Measurements from ENCODE around the gene IPO9. TPM values are rescaled to one million over a fixed set of nuclear protein-coding genes. Genes with fewer than 3 reads are reported as not detected.
A peak's percentile ranks its signal among the peaks of the same experiment; 100 is the strongest.

Gene IPO9
- total and polyA plus RNA-seq, 2 donors from 2014 or later, result 21.6 to 39.7 TPM

DNA sequence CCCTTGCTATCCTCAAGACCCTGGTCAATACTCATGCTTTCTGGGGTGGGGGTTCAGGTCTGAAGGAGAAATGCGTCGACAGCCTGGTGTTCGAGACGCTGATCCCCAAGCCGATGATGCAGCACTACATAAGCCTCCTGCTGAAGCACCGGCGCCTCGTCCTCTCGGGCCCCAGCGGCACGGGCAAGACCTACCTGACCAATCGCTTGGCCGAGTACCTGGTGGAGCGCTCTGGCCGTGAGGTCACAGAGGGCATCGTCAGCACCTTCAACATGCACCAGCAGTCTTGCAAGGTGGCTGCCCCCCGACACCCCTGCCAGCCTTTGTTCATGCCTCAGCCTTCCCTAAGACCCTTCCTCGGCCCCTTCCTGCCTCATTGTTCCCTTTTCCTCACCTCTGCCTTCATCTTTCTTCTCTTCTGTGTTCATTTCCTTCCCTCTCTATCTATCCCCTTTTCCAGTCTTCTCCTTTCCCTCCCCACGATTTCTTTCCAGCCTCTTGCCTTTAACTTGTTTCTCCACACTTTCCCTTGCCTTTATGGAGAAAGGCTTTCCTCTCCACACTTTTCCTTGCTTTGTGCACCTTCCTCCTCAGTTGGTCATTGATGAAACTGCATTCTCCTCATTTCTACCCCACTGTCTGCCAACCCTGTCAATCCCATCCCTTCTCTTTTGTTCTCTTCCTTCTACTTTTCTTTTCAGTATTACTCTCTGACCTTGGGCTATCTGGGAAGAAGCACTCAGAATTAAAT, 18.3 kb upstream of the IPO9 start:
- H3K36me3 ChIP-seq (ENCODE audit: control insufficient read depth in 2 of 3, insufficient read depth in 3 of 3, low read length in 3 of 3), result peaks cover 0 to 17% (median 4%) of the 10 kb centered on the region in 3 donors
- no peak overlapping the region for H3K9ac ChIP-seq (ENCODE audit: low read length in 3 of 3)
- no peaks in the 10 kb centered on the region for H3K9me3 ChIP-seq (ENCODE audit: control insufficient read depth in 2 of 3, insufficient read depth in 1 of 3, low read length in 3 of 3)
- H3K4me3 ChIP-seq (ENCODE audit: low read length in 3 of 3), result no peak overlapping the region
- H3K27ac ChIP-seq (ENCODE audit: low read depth in 2 of 2, low read length in 2 of 2), result no peak overlapping the region
- no peaks in the 10 kb centered on the region for H3K4me1 ChIP-seq (ENCODE audit: control insufficient read depth in 2 of 3, insufficient read depth in 2 of 3, low read depth in 1 of 3, low read length in 3 of 3)
- FAIRE-seq, result no peak
- TF ChIP-seq, protein P1, sequence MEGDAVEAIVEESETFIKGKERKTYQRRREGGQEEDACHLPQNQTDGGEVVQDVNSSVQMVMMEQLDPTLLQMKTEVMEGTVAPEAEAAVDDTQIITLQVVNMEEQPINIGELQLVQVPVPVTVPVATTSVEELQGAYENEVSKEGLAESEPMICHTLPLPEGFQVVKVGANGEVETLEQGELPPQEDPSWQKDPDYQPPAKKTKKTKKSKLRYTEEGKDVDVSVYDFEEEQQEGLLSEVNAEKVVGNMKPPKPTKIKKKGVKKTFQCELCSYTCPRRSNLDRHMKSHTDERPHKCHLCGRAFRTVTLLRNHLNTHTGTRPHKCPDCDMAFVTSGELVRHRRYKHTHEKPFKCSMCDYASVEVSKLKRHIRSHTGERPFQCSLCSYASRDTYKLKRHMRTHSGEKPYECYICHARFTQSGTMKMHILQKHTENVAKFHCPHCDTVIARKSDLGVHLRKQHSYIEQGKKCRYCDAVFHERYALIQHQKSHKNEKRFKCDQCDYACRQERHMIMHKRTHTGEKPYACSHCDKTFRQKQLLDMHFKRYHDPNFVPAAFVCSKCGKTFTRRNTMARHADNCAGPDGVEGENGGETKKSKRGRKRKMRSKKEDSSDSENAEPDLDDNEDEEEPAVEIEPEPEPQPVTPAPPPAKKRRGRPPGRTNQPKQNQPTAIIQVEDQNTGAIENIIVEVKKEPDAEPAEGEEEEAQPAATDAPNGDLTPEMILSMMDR (IDR thresholded peaks at IDR 0.05; ENCODE audit: borderline replicate concordance, extremely low read depth, insufficient read depth), result no peak
- H3K27me3 ChIP-seq (ENCODE audit: control insufficient read depth, insufficient read depth, low read length), result no peaks in the 10 kb centered on the region
- intact Hi-C loops (cut with DNase I), result no loop called here
- no peak for DNase-seq

DNA sequence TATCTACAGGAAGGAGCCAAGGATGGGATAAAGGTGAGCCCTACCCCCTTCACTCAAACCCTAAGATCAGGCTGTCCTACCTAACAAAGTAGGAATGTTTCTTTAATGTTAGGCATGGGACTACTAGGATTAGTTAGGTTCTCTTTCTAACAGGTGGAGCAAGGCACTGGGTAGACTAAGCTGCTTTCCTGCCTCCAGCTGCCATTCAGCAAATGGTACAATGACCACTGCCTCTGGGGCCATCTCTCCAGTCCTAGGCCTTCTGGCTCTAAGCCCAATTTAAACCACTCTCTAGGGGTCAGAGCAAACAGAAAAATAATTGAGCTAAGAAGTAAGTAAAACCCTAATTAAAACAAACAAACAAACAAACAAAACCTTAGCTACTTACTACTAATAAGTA, 15.7 kb upstream of the IPO9 start:
- intact Hi-C loops (cut with DNase I), result no loop called here
- TF ChIP-seq, protein P1 (IDR thresholded peaks at IDR 0.05; ENCODE audit: borderline replicate concordance, extremely low read depth, insufficient read depth), result no peak
- DNase-seq (no peak), FAIRE-seq (no peak)
- H3K4me1 ChIP-seq (ENCODE audit: control insufficient read depth in 2 of 3, insufficient read depth in 2 of 3, low read depth in 1 of 3, low read length in 3 of 3), result no peaks in the 10 kb centered on the region
- no peaks in the 10 kb centered on the region for H3K9me3 ChIP-seq (ENCODE audit: control insufficient read depth in 2 of 3, insufficient read depth in 1 of 3, low read length in 3 of 3)
- H3K9ac ChIP-seq (ENCODE audit: low read length in 3 of 3), result no peak overlapping the region
- no peak overlapping the region for H3K4me3 ChIP-seq (ENCODE audit: low read length in 3 of 3)
- no peaks in the 10 kb centered on the region for H3K27me3 ChIP-seq (ENCODE audit: control insufficient read depth, insufficient read depth, low read length)
- H3K27ac ChIP-seq (ENCODE audit: low read depth in 2 of 2, low read length in 2 of 2), result no peak overlapping the region
- H3K36me3 ChIP-seq (ENCODE audit: control insufficient read depth in 2 of 3, insufficient read depth in 3 of 3, low read length in 3 of 3), result peaks cover 0 to 20% (median 5%) of the 10 kb centered on the region in 3 donors

DNA sequence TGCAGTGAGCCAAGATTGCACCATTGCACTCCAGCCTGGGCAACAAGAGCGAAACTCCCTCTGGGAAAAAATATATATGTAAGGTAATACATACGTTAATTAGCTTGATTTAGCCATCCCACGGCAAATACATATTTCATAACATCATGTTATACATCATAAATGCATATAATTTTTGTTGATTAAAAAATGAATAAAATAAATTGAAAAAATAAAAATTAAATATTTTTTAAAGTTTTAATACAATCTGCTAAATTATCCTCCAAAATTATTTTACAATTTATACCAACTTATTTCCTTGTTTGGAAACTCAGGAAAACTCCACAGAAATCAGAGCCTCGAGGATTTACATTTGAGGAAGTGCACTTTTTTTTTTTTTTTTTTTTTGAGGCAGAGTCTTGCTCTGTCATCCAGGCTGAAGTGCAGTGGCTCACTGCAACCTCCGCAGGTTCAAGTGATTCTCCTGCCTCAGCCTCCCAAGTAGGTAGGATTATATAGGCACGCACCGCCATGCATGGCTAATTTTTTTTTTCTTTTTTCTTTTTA, 12.6 kb upstream of the IPO9 start:
- H3K27ac ChIP-seq (ENCODE audit: low read depth in 2 of 2, low read length in 2 of 2), result no peak overlapping the region
- DNase-seq (no peak), FAIRE-seq (peak; percentile 68)
- H3K4me1 ChIP-seq (ENCODE audit: control insufficient read depth in 2 of 3, insufficient read depth in 2 of 3, low read depth in 1 of 3, low read length in 3 of 3), result no peaks in the 10 kb centered on the region
- no peaks in the 10 kb centered on the region for H3K9me3 ChIP-seq (ENCODE audit: control insufficient read depth in 2 of 3, insufficient read depth in 1 of 3, low read length in 3 of 3)
- H3K27me3 ChIP-seq (ENCODE audit: control insufficient read depth, insufficient read depth, low read length), result no peaks in the 10 kb centered on the region
- intact Hi-C loops (cut with DNase I), result no loop called here
- H3K36me3 ChIP-seq (ENCODE audit: control insufficient read depth in 2 of 3, insufficient read depth in 3 of 3, low read length in 3 of 3), result peaks cover 0 to 14% (median 6%) of the 10 kb centered on the region in 3 donors
- H3K9ac ChIP-seq (ENCODE audit: low read length in 3 of 3), result no peak overlapping the region
- H3K4me3 ChIP-seq (ENCODE audit: low read length in 3 of 3), result no peak overlapping the region
- TF ChIP-seq, protein P1 (IDR thresholded peaks at IDR 0.05; ENCODE audit: borderline replicate concordance, extremely low read depth, insufficient read depth), result no peak
